GM20000 (cell line): Measurements from ENCODE around the gene AKR7A2.
"Not testable (repeated sequence)": the region's sequence is repeated elsewhere in the genome, so short reads cannot be mapped to it uniquely, and the experiment has no call there.

Experiments
- DNase-seq: peaks from one replicate; pipeline ENCODE4 v3.0.0; 2012; ENCODE audit warnings: low spot score
- CTCF ChIP-seq: IDR thresholded peaks from 2 replicates; pipeline ENCODE4 v1.5.1; 2012; ENCODE audit warnings: mild to moderate bottlenecking, control low read depth; ENCODE audit errors: extremely low read depth, missing control alignments

The AKR7A2 gene

GRCh38 chr1:19309123-19309813, 2.7 kb downstream of the AKR7A2 start:
- DNase-seq, result no peak
- no peak for TF ChIP-seq CTCF

GRCh38 chr1:19308509-19308907, 3.4 kb downstream of the AKR7A2 start:
- no peak for DNase-seq
- TF ChIP-seq CTCF, result no peak

DNA sequence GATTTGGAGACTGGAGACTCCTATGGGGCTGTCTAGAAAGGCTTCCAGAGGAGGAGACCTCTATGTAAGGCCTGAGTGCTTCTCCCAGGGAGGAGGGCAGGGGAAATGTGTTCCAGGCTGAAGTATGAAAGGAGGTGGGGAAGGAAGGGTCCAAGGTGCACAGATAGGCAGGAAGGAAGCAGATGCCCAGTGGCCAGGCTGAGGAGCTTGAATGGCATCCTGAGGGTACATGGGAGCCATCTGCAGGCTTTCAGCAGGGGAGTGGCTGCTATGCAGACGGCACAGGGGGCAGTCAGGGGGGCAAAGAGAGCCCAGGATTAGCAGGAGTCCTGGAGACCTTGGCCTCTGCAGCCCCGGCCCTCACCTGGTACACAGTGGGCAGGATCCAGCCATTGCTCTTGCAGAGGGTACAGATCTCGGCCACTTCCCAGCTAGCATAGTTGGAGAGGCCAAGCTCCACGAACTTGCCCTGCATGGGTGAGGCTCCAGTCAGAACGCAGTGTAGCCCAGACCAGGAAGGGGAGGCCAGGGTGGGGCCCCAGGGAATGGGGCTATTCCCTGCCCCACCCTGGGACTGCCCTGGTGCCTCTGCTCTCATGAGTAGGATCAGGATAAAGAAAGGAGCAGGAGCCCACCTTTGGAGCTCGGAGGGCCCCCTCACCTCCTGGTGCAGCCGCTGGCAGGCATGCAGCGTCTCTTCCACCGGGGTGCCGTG, 4.0 kb downstream of the AKR7A2 start:
- no peak for DNase-seq
- no peak for TF ChIP-seq CTCF

- DNase-seq, result no peak
- TF ChIP-seq CTCF, result no peak
Measured at GRCh38 chr1:19306941-19307340, 5.0 kb downstream of the AKR7A2 start.

- DNase-seq, result no peak
- no peak for TF ChIP-seq CTCF
Measured at GRCh38 chr1:19305880-19306279, 6.1 kb downstream of the AKR7A2 start.

- not testable (repeated sequence) for DNase-seq
Measured at GRCh38 chr1:19304081-19304480, 7.9 kb downstream of the AKR7A2 start.

DNA sequence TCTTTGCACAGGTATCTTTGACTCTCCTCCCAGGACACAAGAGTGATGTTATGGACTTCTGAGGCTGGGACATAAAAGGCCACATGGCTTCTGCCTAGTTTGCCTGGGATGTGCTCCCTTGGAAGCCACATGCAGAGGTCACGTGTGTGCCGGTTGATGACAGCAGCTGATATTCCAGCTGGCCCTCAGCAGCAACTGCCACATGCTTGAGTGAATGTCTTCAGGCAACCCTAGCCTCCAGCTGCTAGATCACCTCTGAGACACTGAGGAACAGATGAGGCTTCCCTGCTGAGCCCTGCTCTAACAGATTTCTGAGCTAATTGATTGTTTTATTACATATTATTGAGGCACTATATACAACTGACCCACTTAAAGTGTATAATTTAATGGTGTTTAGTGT, 11.7 kb downstream of the AKR7A2 start:
- TF ChIP-seq CTCF, result no peak
- no peak for DNase-seq

GRCh38 chr1:19294638-19295037, 17.3 kb downstream of the AKR7A2 start:
- DNase-seq, result no peak
- TF ChIP-seq CTCF, result no peak
